Psoas muscle (tissue), 8 donors: Measurements from ENCODE around the gene EPB41L5. TPM values are rescaled to one million over a fixed set of nuclear protein-coding genes. Genes with fewer than 3 reads are reported as not detected.

Experiments
- ATAC-seq, 4 donors: fragments of 200-7000 bp; cut with Tn5 transposase; one replicate each; pipeline ENCODE4 v1.9.1; 2020; ENCODE audit warnings: moderate library complexity in 3 of 4, mild to moderate bottlenecking in 2 of 4
- DNase-seq, 2 donors: peaks; one replicate each; pipeline ENCODE4 v3.0.0-alpha.2; 2020
- H3K27ac ChIP-seq: fragments of 200-600 bp; one replicate; pipeline ENCODE4 v1.8.0; 2022
- H3K27me3 ChIP-seq, 3 donors: fragments of 200-600 bp in 1 of 3; one replicate each; pipeline versions ENCODE4 v1.6.1 to v1.8.0; 2013 to 2022; ENCODE audit warnings: low read length in 2 of 3, mild to moderate bottlenecking in 2 of 3, moderate library complexity in 1 of 3; ENCODE audit not compliant: insufficient read depth in 3 of 3
- H3K36me3 ChIP-seq, 2 donors: fragments of 200-600 bp in 1 of 2; one replicate each; pipeline versions ENCODE4 v1.6.1 to v1.8.0; 2013 to 2022; ENCODE audit warnings: low read depth in 1 of 2, mild to moderate bottlenecking in 1 of 2, moderate library complexity in 1 of 2; ENCODE audit not compliant: insufficient read depth in 1 of 2
- H3K4me1 ChIP-seq: fragments of 200-600 bp; one replicate; pipeline ENCODE4 v1.8.0; 2022
- H3K4me3 ChIP-seq: fragments of 200-600 bp; one replicate; pipeline ENCODE4 v1.8.0; 2022; ENCODE audit warnings: mild to moderate bottlenecking
- H3K9me3 ChIP-seq: fragments of 200-600 bp; one replicate; pipeline ENCODE4 v1.8.0; 2022
- WGBS, 3 donors: extraction: QIAGEN DNeasy Blood & Tissue Kit; methylation state at CpG; one replicate each; pipeline versions ENCODE4 v1.1.6 to v1.1.7; 2013; 5-methylcytosine and 5-hydroxymethylcytosine counted together
- intact Hi-C, 2 donors: fragments of 100-400 bp; cut with DNase I; formaldehyde crosslinking; loops; one replicate each; pipeline versions ENCODE4 v1.11.0 to v1.14.2; 2022
- polyA plus RNA-seq, 3 donors: library from polyadenylated mRNA; stranded (reverse); fragments of 200-250 nt; gene quantifications; one replicate each; pipeline ENCODE4 v1.2.3, GENCODE V29; 2013
- total RNA-seq, 4 donors: library from RNA; stranded (reverse); fragmentation: NEBNext Ultra II Directional in 2 of 4; extraction: Animal tissue kit (Norgen Biotek cat#: 25700) in 2 of 4; gene quantifications; one replicate each; pipeline versions ENCODE4 v1.2.1 to v1.2.4, GENCODE V29; 2021 to 2023
- TF ChIP-seq, protein P1 (sequence below): fragments of 200-600 bp; IDR thresholded peaks from one replicate; pipeline ENCODE4 v1.8.0; 2022; ENCODE audit warnings: antibody characterized with exemption
- donor health status: healthy with polysubstance abuse.
- donor health status: DM: no; HTN: no; CAD: no; lungs with moderate emphysema.
- donor health status: Bipolar disorder and iron deficiency.
- donor health status: healthy.
- donor health status: DM: yes; HTN: yes; CAD: no.
- donor health status: DM: no; HTN: no; CAD: no.
- donor health status: DM: no; HTN: no; CAD: no.
- donor health status: DM: yes; HTN: yes; CAD: no.

EPB41L5 gene
- total and polyA plus RNA-seq, 7 donors = 4.2 to 16.0 (median 12.5) TPM

DNA sequence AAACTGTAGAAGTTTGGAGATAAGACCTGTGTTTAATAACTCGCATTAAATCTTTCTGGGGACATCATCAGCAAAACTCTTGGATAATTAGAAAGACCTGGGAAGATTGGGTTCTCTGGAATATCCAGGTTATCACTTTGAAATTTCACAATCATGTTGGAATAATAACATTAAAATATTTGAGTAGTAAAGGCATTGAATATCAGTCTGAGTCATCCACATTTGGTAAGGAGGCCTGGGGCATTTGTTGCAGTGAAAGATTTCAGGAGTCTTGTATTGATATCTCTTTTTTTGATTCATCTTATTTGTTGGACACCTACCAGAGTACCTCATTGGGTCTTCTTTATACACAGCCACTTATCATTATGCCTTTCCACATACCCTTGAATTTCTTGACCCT is 95.9 kb downstream of the EPB41L5 start:
- Histone ChIP-seq H3K9me3 (no peaks in the 10 kb centered on the region), H3K27ac (no peak overlapping the region), H3K36me3 (peaks cover 0 to 21% of the 10 kb centered on the region in 2 donors), H3K27me3 (no peaks in the 10 kb centered on the region), H3K4me1 (peaks cover 23% of the 10 kb centered on the region), H3K4me3 (no peak overlapping the region)
- TF ChIP-seq, protein P1, sequence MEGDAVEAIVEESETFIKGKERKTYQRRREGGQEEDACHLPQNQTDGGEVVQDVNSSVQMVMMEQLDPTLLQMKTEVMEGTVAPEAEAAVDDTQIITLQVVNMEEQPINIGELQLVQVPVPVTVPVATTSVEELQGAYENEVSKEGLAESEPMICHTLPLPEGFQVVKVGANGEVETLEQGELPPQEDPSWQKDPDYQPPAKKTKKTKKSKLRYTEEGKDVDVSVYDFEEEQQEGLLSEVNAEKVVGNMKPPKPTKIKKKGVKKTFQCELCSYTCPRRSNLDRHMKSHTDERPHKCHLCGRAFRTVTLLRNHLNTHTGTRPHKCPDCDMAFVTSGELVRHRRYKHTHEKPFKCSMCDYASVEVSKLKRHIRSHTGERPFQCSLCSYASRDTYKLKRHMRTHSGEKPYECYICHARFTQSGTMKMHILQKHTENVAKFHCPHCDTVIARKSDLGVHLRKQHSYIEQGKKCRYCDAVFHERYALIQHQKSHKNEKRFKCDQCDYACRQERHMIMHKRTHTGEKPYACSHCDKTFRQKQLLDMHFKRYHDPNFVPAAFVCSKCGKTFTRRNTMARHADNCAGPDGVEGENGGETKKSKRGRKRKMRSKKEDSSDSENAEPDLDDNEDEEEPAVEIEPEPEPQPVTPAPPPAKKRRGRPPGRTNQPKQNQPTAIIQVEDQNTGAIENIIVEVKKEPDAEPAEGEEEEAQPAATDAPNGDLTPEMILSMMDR = no peak
- 89 to 96% (median 94%) methylated on average over 1 of the region's 1 CpG for WGBS, 3 donors
- ATAC-seq (peak in 1 of 4 donors; percentile 50), DNase-seq (no peak)
- intact Hi-C loops = loop anchor here in 1 of 2 donors (5.0 to 10.0 kb wide), 2 partner anchors 69 to 206 kb away; no protein-coding TSS in a partner anchor

DNA sequence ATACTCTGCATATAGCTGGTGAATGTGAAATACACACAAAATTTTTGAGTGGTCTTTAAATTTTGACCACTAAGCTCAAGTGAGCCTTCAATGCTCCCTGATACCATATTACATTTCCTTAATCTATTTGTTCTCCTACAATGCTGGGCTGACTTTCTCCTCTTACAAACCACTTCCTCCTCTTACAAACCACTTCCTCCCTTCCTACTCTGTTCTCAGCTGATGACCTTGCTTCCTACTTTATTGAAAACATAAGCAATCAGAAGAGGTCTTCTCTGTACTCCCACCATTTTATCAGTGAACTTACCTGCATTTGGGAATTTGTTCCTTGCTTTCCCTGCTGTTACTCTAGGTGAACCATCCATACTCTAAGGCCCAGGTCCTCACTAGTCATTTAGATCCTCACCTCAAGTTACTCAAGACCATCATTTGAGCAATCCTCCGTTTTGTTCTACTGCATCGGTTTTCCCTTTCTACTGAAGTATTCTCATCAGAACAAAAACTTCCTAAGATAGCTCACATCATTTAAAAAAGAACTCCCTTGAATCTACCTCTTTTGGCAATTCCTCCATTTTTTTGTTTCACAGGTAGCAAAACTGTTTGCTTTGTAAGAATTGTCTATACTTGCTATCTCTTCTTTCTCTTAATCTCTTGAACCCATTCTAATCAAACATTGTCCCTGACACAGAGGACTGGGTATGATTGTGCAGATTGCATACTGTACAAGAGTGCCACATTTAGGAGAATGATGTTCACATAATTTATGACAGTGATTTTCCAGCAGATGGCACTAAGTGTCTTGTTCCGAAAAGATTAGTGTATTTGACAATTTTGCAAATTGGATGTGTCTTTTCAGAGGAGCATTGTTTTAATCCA is 96.5 kb downstream of the EPB41L5 start:
- H3K4me1 ChIP-seq = peaks cover 23% of the 10 kb centered on the region
- ATAC-seq (peak; percentile 44 to 66 (median 56)), DNase-seq (no peak)
- peaks cover 0 to 15% of the 10 kb centered on the region in 2 donors for H3K36me3 ChIP-seq
- no peak overlapping the region for H3K4me3 ChIP-seq
- intact Hi-C loops = loop anchor here (5.0 to 10.0 kb wide), 3 partner anchors 63 to 205 kb away; no protein-coding TSS in a partner anchor
- H3K27me3 ChIP-seq = no peaks in the 10 kb centered on the region
- 73 to 78% (median 77%) methylated on average over 3 of the region's 3 CpGs for WGBS, 3 donors
- TF ChIP-seq, protein P1 = peak; percentile 41
- no peaks in the 10 kb centered on the region for H3K9me3 ChIP-seq
- H3K27ac ChIP-seq = no peak overlapping the region

DNA sequence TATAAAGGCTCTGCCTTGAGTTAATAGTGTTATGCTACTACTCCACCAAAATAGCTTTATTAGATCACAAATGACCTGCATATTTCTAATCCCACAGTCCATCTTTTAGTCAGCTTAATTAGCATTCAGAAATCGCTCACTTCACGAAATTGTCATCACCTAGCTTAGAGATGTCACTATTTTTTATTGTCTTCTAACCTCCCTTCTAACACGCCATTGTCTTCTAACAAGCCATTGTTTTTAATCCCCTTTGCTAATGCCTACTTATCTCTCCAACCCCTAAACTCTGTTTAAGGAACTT is 97.1 kb downstream of the EPB41L5 start:
- no peak overlapping the region for H3K27ac ChIP-seq
- H3K4me3 ChIP-seq = no peak overlapping the region
- peaks cover 0 to 9% of the 10 kb centered on the region in 2 donors for H3K36me3 ChIP-seq
- H3K9me3 ChIP-seq = no peaks in the 10 kb centered on the region
- intact Hi-C loops = loop anchor here in 1 of 2 donors (5.0 kb wide), 1 partner anchor 62 kb away; no protein-coding TSS in a partner anchor
- peaks cover 23% of the 10 kb centered on the region for H3K4me1 ChIP-seq
- H3K27me3 ChIP-seq = no peaks in the 10 kb centered on the region
- 90 to 96% (median 93%) methylated on average over 3 of the region's 3 CpGs for WGBS, 3 donors
- ATAC-seq (no peak), DNase-seq (no peak)
- TF ChIP-seq, protein P1 = no peak

DNA sequence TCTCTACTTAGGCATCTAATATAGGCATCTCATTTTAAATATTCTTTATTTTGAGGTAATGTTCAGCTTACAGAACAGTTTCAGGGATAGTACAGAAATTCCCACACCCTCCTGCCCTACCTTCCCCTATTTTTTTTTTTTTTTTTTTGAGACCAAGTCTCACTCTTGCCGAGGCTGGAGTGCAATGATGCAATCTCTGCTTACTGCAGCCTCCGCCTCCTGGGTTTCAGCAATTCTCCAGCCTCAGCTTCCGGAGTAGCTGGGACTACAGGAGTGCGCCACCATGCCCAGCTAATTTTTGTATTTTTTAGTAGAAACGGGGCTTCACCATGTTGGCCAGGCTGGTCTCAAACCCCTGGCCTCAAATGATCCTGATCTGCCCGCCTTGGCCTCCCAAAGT is 97.6 kb downstream of the EPB41L5 start:
- H3K27ac ChIP-seq = no peak overlapping the region
- peaks cover 0 to 8% of the 10 kb centered on the region in 2 donors for H3K36me3 ChIP-seq
- peaks cover 23% of the 10 kb centered on the region for H3K4me1 ChIP-seq
- ATAC-seq (no peak), DNase-seq (no peak)
- intact Hi-C loops = loop anchor here in 1 of 2 donors (5.0 kb wide), 1 partner anchor 62 kb away; no protein-coding TSS in a partner anchor
- H3K27me3 ChIP-seq = no peaks in the 10 kb centered on the region
- H3K9me3 ChIP-seq = no peaks in the 10 kb centered on the region
- 83 to 92% (median 88%) methylated on average over 6 of the region's 6 CpGs for WGBS, 3 donors
- H3K4me3 ChIP-seq = no peak overlapping the region
- TF ChIP-seq, protein P1 = no peak
